SU-DHL-6 (cell line): ENCODE results near the gene WSCD1.

ENCODE experiments used
- H2AFZ ChIP-seq: fragments of 200-600 bp; sonication (generic); 2 replicates; pipeline ENCODE4 v1.6.1; 2014; ENCODE audit warnings: low read depth, mild to moderate bottlenecking, moderate library complexity, mixed read lengths, antibody characterized with exemption, low read length; ENCODE audit not compliant: severe bottlenecking
- H3F3A ChIP-seq: fragments of 200-600 bp; shearing (Covaris generic); 2 replicates; pipeline ENCODE4 v1.6.0; 2016; ENCODE audit warnings: antibody characterized with exemption, mild to moderate bottlenecking; ENCODE audit not compliant: insufficient read depth
- H3K27ac ChIP-seq: fragments of 200-600 bp; sonication (generic); 2 replicates; pipeline ENCODE4 v1.5.1; 2016; ENCODE audit warnings: low read depth, mild to moderate bottlenecking, low read length, moderate library complexity, mixed read lengths
- H3K27me3 ChIP-seq: fragments of 200-600 bp; sonication (generic), shearing (Covaris generic); 2 replicates; pipeline ENCODE4 v1.6.0; 2014; ENCODE audit warnings: mild to moderate bottlenecking, low read length
- H3K36me3 ChIP-seq: fragments of 200-600 bp; sonication (generic); 2 replicates; pipeline ENCODE4 v1.6.1; 2014; ENCODE audit warnings: mild to moderate bottlenecking, low read length, mixed read lengths
- H3K4me2 ChIP-seq: fragments of 300-600, 200-600 bp; shearing (Covaris generic), sonication (generic); 2 replicates; pipeline ENCODE4 v1.6.0; 2014; ENCODE audit warnings: low read length, low read depth, mild to moderate bottlenecking; ENCODE audit not compliant: poor library complexity, severe bottlenecking
- H3K4me3 ChIP-seq: fragments of 200-600 bp; sonication (generic); 2 replicates; pipeline ENCODE4 v1.5.1; 2014; ENCODE audit warnings: antibody characterized with exemption, low read length, mild to moderate bottlenecking, mixed read lengths; ENCODE audit not compliant: insufficient read depth, poor library complexity, severe bottlenecking
- H3K79me2 ChIP-seq: fragments of 200-600 bp; sonication (generic); 2 replicates; pipeline ENCODE4 v1.6.1; 2014; ENCODE audit warnings: mild to moderate bottlenecking, low read length, moderate library complexity; ENCODE audit not compliant: insufficient read depth
- H3K9ac ChIP-seq: fragments of 200-600 bp; sonication (generic); 2 replicates; pipeline ENCODE4 v1.7.0; 2014; ENCODE audit warnings: mild to moderate bottlenecking, low read length
- H3K9me2 ChIP-seq: fragments of 200-600 bp; sonication (generic); replicated peaks from 2 replicates; pipeline ENCODE4 v1.6.1; 2014; ENCODE audit warnings: low read length; ENCODE audit not compliant: insufficient read depth
- H3K9me3 ChIP-seq: fragments of 200-600 bp; sonication (generic); 2 replicates; pipeline ENCODE4 v1.6.1; 2014; ENCODE audit warnings: low read length, mixed read lengths; ENCODE audit not compliant: insufficient read depth
- H4K20me1 ChIP-seq: fragments of 200-600 bp; sonication (generic); 2 replicates; pipeline ENCODE4 v1.6.1; 2014; ENCODE audit warnings: low read depth, mild to moderate bottlenecking, antibody characterized with exemption, low read length, moderate library complexity, mixed read lengths
- CTCF ChIP-seq: fragments of 200-600 bp; sonication (generic); IDR thresholded peaks from one replicate; pipeline ENCODE4 v1.5.1; 2017; ENCODE audit warnings: antibody characterized with exemption, mild to moderate bottlenecking, low read length, moderate library complexity; ENCODE audit not compliant: insufficient read depth, poor library complexity, severe bottlenecking
- EZH2phosphoT487 ChIP-seq: fragments of 200-600 bp; sonication (generic), shearing (Covaris generic); conservative IDR thresholded peaks from 2 replicates; pipeline ENCODE4 v1.6.1; 2018; ENCODE audit warnings: mild to moderate bottlenecking, antibody characterized with exemption, low read length, moderate library complexity, mixed read lengths

The WSCD1 gene

GRCh38 chr17:6070913-6071511 is 833 bp downstream of the WSCD1 start:
- TF ChIP-seq CTCF, result no peak
- no peak for TF ChIP-seq EZH2phosphoT487
- Histone ChIP-seq H3F3A (no peaks in the 10 kb centered on the region), H3K9me2 (no peaks in the 10 kb centered on the region), H3K4me2 (no peak overlapping the region), H3K27ac (no peak overlapping the region), H3K36me3 (no peaks in the 10 kb centered on the region), H3K9ac (no peak overlapping the region), H3K27me3 (no peaks in the 10 kb centered on the region), H3K4me3 (no peak overlapping the region), H4K20me1 (no peaks in the 10 kb centered on the region), H2AFZ (no peak overlapping the region), H3K79me2 (no peaks in the 10 kb centered on the region), H3K9me3 (no peaks in the 10 kb centered on the region)

- Histone ChIP-seq H3K27ac (no peak overlapping the region), H3K79me2 (no peaks in the 10 kb centered on the region), H3F3A (no peaks in the 10 kb centered on the region), H3K27me3 (no peaks in the 10 kb centered on the region), H3K9me2 (no peaks in the 10 kb centered on the region), H3K36me3 (no peaks in the 10 kb centered on the region), H3K9ac (no peak overlapping the region), H2AFZ (no peak overlapping the region), H3K9me3 (no peaks in the 10 kb centered on the region), H3K4me2 (no peak overlapping the region), H4K20me1 (no peaks in the 10 kb centered on the region), H3K4me3 (no peak overlapping the region)
- TF ChIP-seq CTCF (no peak), EZH2phosphoT487 (no peak)
Measured at GRCh38 chr17:6071528-6072065, 1.4 kb downstream of the WSCD1 start.

GRCh38 chr17:6072157-6072556 is 2.0 kb downstream of the WSCD1 start:
- H3K9me3 ChIP-seq, result no peaks in the 10 kb centered on the region
- TF ChIP-seq EZH2phosphoT487 (no peak), CTCF (no peak)

More at GRCh38 chr17:6072157-6072556, 2.0 kb downstream of the WSCD1 start:
- no peak overlapping the region for H3K4me3 ChIP-seq
- H3F3A ChIP-seq, result no peaks in the 10 kb centered on the region
- H3K27ac ChIP-seq, result no peak overlapping the region
- no peaks in the 10 kb centered on the region for H3K36me3 ChIP-seq
- H3K27me3 ChIP-seq, result no peaks in the 10 kb centered on the region
- no peak overlapping the region for H3K9ac ChIP-seq
- no peaks in the 10 kb centered on the region for H4K20me1 ChIP-seq
- H3K79me2 ChIP-seq, result no peaks in the 10 kb centered on the region
- H3K4me2 ChIP-seq, result no peak overlapping the region
- no peaks in the 10 kb centered on the region for H3K9me2 ChIP-seq
- no peak overlapping the region for H2AFZ ChIP-seq
